HG03439 (cell line): ENCODE results near the gene GNA14.
"Not testable (repeated sequence)": the region's sequence is repeated elsewhere in the genome, so short reads cannot be mapped to it uniquely, and the experiment has no call there.

ENCODE experiments used
- ATAC-seq: cut with Tn5 transposase; IDR thresholded peaks from one replicate; pipeline ENCODE4 v1.9.1; 2021; ENCODE audit warnings: mild to moderate bottlenecking, moderate library complexity; ENCODE audit not compliant: unreplicated experiment

The GNA14 gene

DNA sequence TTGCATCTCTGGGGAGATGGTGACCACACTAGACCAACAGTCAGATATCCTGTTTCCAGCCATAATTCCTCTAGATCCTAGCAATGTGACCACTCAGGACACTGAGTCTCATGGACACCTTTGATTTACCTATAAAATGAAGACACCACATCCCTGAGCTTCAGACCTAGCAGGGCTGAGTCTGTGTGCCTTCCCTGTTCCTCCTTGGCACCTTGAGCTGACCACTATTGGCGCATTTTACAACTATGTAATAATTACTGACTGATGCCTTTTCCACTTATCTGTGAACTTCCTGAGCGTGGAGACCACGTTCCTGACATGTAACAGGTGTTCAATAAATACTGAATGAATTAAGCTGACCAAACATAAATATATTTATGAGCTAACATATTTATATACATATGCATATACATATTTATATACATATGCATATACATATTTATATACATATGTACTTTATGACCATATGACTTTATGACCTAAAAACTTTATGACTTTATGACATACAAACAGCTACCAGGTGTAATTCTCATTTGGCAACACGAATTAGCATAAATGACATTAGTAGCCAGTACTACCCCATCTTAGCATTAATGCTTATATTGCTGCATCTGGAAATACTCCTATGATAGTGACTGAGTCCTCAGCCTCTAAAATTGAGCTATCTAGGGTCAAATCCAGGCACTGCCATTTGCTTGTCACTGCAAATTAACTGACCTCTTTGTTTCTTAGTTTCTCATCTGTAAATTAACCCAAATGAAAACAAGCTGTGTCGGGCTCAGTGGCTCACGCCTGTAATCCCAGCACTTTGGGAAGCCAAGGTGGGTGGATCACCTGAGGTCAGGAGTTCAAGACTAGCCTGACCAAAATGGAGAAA lies 150.6 kb downstream of the GNA14 start:
- ATAC-seq: no peak

DNA sequence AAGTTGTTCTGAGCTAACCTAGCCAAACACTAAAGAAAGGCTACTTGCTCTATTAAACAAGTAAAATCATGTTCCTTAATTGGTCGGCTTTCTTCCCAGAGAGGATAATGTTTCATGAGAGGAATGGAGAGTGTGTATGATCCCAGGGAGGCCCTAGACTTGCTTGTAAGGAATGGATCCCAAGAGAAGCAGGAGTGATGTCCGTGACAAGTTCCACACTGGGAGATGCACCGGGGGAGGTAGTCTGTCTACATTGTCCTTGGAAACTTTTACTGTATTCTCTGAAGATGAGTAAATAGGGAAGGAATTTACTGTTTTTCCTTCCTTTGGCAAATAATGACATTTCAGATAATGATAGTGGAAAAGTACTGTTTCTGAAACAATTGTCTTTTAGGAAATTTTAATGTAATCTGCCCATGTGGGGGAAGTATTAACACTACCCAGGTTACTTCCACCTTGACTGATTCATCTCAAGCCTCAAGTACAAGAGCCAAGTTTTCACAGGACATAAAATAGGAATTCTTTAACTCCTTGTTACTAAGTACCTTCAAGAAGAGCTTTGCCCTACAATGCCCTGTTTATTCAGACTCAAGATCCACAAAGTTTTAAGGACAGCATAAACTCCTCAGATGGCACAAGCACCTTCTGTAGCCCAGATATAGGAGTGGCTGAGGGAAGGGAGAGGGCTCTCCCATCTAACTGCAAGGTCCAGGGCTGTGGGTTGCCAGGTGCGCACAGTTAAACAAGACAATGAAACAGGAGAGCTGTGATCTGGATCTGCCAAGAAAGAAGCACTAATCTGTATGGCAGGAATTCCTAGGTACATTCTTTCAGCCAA lies 152.1 kb downstream of the GNA14 start:
- ATAC-seq: no peak

DNA sequence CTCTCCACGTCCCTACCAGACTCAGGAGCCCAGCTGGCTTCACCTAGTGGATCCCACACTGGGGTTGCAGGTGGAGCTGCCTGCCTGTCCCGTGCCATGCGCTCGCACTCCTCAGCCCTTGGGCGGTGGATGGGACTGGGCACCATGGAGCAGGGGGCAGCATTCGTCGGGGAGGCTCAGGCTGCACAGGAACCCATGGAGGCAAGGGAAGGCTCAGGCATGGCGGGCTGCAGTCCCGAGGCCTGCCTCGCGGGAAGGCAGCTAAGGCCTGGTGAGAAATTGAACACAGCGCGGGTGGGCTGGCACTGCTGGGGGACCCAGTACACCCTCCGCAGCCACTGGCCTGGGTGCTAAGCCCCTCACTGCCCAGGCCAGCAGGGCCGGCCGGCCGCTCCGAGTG lies 157.8 kb downstream of the GNA14 start:
- not testable (repeated sequence) for ATAC-seq

DNA sequence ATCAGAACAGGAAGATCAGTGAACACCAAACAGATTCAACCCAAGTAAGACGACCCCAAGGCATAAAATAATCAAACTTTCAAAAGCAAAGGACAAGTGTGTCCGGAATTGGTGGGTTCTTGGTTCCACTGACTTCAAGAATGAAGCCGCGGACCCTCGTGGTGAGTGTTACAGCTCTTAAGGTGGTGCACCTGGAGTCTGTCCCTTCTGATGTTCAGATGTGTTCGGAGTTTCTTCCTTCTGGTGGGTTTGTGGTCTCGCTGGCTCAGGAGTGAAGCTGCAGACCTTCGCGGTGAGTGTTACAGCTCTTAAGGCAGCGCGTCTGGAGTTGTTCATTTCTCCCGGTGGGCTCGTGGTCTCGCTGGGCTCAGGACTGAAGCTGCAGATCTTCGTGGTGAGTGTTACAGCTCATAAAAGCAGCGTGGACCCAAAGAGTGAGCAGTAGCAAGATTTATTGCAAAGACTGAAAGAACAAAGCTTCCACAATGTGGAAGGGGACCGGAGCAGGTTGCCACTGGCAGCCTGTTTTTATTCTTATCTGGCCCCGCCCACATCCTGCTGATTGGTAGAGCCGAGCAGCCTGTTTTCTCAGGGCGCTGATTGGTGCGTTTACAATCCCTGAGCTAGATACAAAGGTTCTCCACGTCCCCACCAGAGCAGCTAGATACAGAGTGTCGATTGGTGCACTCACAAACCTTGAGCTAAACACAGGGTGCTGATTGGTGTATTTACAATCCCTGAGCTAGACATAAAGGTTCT lies 158.5 kb downstream of the GNA14 start:
- ATAC-seq: not testable (repeated sequence)

DNA sequence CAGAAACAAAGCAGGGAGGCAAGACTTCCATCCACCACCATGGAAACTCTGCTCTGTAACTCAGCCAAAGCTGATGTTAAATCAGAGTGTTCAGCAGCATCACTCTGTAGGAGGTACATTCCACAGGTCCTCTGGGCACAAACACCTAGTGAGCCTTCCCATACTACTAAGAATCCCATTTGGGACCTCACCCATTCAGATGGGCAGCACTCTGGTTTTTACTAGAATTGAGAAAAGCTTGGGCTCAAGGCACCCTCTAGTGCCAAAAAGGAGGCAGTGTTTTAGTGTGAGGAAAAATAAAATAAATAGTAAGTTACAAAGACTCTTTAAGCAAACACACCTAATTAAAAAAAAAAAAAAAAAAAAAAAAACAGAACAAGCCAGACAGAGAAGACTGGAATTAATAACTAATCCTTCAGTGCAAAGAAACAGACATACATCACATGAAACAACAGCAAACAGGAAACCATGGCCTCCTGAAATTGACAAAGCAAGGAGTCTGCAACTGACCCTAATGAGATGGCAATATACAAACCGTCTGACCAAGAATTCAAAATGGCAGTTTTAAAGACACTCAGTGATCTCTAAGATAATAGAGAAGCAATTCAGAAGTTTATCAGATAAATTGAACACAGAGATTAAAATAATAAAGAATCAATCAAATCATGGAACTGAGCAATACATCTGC lies 159.5 kb downstream of the GNA14 start:
- no peak for ATAC-seq

DNA sequence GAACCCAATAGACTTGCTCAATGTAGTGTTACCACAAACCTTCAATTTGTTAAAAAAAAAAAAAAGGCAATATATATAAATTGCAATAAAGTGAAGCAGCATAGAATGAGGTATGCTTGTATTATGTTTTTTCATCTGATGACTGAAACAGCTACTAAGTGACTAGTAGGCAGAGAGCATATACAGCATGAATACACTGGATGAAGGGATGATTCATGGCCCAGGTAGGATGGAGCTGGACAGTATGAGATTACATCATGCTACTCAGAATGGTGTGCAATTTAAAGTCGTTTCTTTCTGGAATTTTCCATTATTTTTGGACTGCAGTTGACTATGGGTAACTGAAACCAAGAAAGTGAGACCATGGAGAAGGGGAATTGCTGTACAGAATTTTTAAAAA lies 161.2 kb downstream of the GNA14 start:
- no peak for ATAC-seq

DNA sequence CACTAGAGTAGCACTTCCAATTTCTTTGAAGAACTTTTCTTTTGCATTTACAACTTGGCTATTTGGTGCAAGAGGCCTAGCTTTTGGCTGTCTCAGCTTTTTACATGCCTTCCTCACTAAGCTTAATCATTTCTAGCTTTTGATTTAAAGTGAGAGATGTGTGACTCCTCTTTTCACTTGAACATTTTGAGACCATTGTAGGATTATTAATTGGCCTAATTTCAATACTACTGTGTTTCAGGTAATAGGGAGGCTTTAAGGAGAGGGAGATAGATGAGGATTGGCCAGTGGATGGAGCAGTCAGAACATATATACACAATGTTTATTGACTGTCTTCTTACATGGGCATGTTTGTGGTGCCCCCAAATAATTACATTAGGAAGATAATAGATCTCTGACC lies 161.7 kb downstream of the GNA14 start:
- ATAC-seq: no peak

DNA sequence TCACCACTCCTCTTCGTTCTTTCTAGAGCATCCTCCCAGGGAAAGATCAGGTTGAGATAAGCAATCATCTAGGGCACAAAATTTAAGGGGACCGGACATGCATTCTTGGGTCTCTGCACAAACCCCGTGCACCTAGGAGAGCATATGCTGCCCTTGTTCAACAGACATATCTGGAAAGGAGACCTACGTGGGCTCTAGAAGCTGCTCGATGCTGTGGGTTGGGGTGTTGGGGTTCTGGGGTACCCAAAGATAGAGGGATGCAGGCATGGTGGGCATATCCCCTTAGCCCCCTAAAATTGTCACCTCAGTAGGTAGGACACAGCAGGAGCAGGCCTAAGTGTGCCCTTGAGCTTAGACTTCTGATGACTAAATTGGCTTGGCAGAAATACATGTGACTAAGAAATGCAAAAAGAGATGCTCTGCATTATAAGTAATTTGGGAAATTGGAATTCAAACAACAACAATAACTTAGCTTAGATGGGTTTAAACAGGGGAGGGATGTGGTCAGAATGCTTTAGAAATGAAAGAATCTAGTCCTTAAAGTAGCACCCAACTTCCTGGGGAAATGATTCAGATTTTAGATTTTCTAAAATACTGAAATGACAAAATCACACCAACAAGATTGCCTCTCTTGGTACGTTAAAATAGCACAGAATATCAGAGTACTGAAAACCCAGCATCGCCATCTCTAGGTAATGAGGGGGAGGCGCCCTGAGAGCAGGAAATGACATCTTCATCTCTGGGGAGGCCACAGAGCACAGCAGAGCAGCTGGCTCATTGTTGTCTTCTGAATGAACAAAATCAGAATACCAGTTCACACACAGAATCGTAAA lies 172.3 kb downstream of the GNA14 start:
- peak; percentile 96 for ATAC-seq

DNA sequence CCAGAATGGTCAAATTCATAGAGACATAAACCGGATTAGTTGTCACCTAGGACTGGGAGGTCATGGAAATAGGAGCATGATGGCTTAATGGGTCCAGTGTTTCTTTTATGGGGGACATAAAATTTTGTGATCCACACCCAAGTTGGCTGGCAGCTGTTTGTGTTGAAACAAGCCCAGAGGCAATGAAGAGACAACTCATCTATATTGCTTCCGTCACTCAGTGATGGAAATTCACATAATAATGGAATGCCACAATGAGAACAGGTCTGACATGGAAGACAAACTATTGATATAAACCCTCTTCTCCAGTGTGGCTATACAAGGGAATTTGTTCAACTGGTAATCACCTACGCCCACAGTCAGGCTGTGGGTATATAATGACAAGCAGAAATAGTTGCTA lies 173.2 kb downstream of the GNA14 start:
- ATAC-seq: no peak

DNA sequence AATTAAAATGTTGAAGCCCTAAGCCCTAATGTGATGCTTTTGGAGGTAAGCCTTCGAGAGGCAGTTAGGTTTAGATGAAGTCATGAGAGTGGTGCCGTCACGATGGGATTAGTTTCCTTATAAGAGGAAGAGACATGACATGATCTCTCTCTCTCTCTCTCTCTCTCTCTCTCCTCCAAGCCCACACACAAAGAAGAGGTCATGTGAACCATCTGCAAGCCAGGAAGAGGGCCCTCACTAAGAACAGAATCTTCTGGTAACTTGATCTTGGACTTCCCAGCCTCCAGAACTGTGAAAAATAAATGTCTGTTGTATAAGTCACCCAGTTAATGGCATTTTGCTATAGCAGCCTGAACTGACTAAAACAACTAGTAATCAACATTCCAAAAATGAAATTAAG lies 175.5 kb downstream of the GNA14 start:
- no peak for ATAC-seq

DNA sequence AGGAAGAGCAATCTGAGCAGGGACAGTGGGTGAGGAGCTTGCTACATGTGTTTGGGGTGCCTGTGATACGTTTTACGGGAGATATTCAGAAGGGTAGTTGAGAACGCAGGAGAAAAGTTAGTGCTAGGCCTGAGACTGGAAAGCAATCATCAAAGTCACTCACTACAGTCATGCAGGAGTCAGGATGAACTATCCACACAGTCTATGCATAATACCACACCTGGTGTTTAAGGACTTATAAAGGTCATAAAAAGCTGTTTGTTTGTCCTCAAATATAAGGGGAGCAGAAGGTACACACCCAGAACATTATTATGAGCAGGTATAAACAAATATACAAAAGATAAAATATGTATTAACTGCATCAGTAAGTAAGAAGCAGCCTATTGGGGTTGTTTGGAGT lies 176.6 kb downstream of the GNA14 start:
- ATAC-seq: no peak

DNA sequence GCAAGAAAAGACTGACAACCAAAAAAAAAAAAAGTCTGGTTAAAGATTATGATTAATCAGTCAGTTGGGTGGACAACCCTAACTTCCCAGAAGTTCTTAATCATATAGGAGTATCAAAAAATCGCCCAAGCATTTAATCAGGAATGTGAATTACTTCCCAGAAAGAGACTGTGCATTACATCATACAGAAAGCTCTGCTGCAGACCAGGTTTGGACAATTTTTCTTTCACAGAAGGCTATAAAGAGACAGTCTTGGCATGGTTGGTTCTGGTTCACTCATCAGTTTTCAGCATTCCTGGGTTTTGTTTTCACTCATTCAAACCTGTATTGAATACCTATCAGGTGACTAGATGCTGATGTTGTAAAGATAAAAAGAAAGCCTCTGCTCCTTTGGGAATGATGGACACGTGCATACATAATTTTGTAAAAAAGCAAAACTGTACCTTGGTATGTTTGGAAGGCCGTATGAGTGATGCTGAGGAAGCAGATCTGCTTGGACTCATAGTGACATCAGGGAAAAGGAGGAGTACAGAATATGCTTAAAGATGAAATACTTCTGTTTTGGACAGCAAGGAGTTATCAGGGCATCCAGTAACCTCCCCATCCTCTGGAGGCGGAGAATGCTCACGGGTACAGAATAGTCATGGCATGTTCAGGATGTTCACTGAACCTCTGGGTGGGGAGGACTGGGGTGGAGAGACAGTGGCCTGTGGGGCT lies 178.4 kb downstream of the GNA14 start:
- ATAC-seq: no peak

DNA sequence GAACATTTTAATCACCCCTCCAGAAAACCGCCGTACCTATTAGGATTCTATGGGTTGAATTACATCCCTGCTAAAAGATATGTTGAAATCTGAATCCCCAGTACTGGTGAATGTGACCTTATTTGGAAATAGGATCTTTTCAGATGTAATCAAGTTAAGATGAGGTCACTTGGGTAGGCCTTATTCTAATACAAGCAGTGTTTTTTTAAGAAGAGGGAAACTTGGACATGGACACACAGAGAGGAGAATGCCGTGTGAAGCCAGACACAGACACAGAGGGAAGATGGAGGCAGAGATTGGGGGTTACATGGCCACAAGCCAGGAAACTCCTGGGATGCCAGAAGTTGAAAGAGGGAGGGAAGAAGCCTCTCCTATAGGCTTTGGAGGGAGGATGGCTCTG lies 183.5 kb downstream of the GNA14 start:
- no peak for ATAC-seq

DNA sequence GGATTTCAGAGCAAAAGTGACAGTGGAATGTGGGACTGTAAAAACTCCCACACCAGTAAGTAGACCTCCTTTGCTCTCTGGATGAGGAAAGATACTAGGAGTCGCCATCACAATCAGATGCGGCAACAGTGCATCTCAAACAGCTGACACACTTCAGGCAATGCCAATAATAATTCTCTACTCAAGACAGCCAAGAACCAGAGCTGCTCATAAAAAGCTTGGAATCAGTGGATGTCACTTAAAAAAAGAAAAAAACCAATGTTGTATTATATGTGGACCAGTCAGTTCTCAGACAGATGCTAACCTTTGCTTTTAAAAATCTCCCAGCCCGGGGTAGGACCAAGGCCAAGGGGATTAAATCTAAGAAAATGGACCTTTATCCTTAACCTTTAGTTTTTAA lies 185.0 kb downstream of the GNA14 start:
- ATAC-seq: no peak

DNA sequence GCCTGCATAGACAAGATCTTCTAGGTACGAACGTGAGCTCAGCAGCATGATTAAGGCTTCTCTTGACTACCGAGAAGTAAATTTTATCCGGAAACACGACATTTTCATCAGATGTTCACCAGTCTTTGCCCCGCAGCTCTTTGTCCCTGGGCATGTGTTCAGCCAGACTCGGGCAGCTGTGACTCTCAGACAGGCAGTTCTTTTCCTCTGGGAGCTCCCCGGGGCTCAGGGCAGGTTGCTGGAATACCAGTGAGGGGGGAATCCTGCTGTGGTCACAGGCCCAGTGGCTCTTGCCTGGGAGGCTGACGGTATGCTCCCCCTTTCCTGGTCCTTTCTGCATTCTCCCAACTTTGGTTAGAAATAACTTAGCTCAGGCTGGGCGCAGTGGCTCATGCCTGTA lies 186.1 kb downstream of the GNA14 start:
- no peak for ATAC-seq

DNA sequence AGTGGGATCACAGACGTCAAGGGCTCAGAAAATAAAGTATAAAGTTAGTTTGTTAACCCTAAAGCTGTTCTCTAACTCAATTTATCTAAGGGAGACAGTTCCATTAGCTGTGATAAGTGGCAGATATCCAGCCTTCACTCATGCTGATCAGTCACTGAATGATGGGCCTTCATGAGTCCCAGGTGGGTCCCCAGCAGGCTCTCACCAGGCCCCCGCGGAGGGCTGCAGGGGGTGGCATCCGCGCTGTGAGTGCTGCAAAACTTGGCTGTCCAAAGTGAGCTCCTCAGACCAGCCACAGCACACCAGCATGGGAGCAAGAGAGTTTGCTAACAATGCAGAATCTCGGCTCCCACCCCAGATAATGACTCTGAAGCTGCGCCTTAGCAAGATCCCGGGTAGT lies 187.2 kb downstream of the GNA14 start:
- ATAC-seq: no peak

DNA sequence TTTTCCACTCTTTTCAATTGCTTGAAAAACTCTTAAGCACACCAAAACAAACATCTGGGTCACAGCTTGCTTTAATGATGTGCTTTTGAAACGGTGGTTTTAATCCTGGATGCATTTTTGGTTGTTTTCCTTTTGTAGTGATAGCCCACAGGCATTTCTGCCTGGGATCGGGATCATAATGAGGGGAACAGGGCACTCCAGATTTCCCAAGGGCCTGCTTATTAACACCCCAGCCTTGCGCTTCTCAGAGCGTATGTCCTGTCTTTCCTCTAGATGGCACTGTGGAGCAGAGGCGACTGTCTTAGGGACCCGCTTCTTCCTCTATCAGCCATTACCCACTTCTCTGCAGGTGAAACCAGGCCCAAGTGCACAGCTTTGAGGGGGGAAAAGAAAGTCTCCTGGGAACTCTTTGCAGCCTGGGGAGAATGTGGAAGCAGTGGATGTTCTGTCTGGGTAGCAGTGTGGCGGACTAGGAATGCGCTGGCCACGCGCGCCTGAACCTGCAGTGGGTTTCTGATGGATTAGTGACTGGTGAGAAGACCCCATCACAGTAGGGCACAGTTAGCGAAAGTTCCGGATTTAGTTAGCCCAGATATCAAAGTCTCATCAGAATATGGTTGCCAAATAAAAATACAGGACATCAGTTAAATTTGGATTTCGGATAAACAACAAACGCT lies 190.1 kb downstream of the GNA14 start:
- ATAC-seq: peak; percentile 79

DNA sequence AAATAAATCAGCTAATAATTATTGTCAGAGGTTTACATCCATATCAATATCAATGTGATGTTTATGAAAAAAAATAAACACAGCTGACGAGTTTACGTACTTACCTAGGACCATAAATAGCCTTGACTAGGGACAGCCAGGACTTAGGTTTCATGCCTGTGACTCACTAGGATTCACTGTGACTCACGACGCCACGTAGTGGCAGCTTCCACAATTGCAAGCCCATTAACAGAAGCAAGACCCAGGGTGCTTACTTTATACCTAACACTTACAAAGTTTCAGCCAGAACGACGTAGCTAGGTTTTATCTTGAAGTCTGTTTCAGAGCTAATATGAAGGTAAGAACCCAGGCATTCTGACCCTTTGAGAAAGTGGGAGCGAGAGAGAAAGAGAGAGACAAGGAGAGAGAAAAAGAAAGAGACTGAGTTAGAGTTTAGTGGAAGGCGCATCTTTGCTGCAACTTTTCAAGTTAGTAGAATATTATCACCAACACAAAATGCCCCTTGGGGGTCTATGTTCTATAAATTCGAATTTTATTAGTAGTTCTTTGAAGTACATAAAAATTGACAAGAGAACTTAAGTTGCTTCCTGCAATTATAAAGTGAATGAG lies 191.2 kb downstream of the GNA14 start:
- ATAC-seq: peak; percentile 79
